ENCODE data around the gene USP35.

The USP35 gene

GRCh38 chr11:78176605-78177141 is 12.0 kb upstream of the USP35 start:
- no peak overlapping the region for H3K27ac ChIP-seq
- no peaks in the 10 kb centered on the region for H3K36me3 ChIP-seq (ENCODE audit: control insufficient read depth, insufficient read depth, low read length)
- H3K4me2 ChIP-seq (ENCODE audit: low read length): no peak overlapping the region
- no peaks in the 10 kb centered on the region for H3K27me3 ChIP-seq (ENCODE audit: control insufficient read depth, insufficient read depth, low read length)
- H3K9me3 ChIP-seq (ENCODE audit: control insufficient read depth, low read length): no peaks in the 10 kb centered on the region
- H3K4me3 ChIP-seq (ENCODE audit: low read depth, low read length): no peak overlapping the region
- H2AFZ ChIP-seq: no peak overlapping the region
- no peaks in the 10 kb centered on the region for H3K79me2 ChIP-seq
- TF ChIP-seq CTCF (IDR thresholded peaks at IDR 0.05): no peak
- H3K4me1 ChIP-seq: no peaks in the 10 kb centered on the region
- H3K9ac ChIP-seq: no peak overlapping the region

GRCh38 chr11:78177216-78177615 is 11.5 kb upstream of the USP35 start:
- H3K36me3 ChIP-seq (ENCODE audit: control insufficient read depth, insufficient read depth, low read length): no peaks in the 10 kb centered on the region

GRCh38 chr11:78179459-78180071 is 9.2 kb upstream of the USP35 start:
- H3K27me3 ChIP-seq (ENCODE audit: control insufficient read depth, insufficient read depth, low read length): no peaks in the 10 kb centered on the region
- H3K4me1 ChIP-seq: no peaks in the 10 kb centered on the region
- no peak overlapping the region for H3K27ac ChIP-seq
- no peak overlapping the region for H3K9ac ChIP-seq
- no peaks in the 10 kb centered on the region for H3K36me3 ChIP-seq (ENCODE audit: control insufficient read depth, insufficient read depth, low read length)
- no peak overlapping the region for H3K4me3 ChIP-seq (ENCODE audit: low read depth, low read length)
- no peak for TF ChIP-seq CTCF (IDR thresholded peaks at IDR 0.05)
- no peak overlapping the region for H2AFZ ChIP-seq
- H3K4me2 ChIP-seq (ENCODE audit: low read length): no peak overlapping the region
- no peaks in the 10 kb centered on the region for H3K9me3 ChIP-seq (ENCODE audit: control insufficient read depth, low read length)
- H3K79me2 ChIP-seq: no peaks in the 10 kb centered on the region

More at GRCh38 chr11:78177216-78177615, 11.5 kb upstream of the USP35 start:
- H3K9ac ChIP-seq: no peak overlapping the region
- no peak for TF ChIP-seq CTCF (IDR thresholded peaks at IDR 0.05)
- no peak overlapping the region for H3K4me2 ChIP-seq (ENCODE audit: low read length)
- H3K27ac ChIP-seq: no peak overlapping the region
- H3K4me3 ChIP-seq (ENCODE audit: low read depth, low read length): no peak overlapping the region
- H3K4me1 ChIP-seq: no peaks in the 10 kb centered on the region
- no peaks in the 10 kb centered on the region for H3K9me3 ChIP-seq (ENCODE audit: control insufficient read depth, low read length)
- no peak overlapping the region for H2AFZ ChIP-seq
- H3K79me2 ChIP-seq: no peaks in the 10 kb centered on the region
- no peaks in the 10 kb centered on the region for H3K27me3 ChIP-seq (ENCODE audit: control insufficient read depth, insufficient read depth, low read length)

GRCh38 chr11:78180751-78181150 is 8.0 kb upstream of the USP35 start:
- no peak overlapping the region for H2AFZ ChIP-seq
- H3K4me2 ChIP-seq (ENCODE audit: low read length): no peak overlapping the region
- H3K4me1 ChIP-seq: no peaks in the 10 kb centered on the region
- no peaks in the 10 kb centered on the region for H3K79me2 ChIP-seq
- H3K9me3 ChIP-seq (ENCODE audit: control insufficient read depth, low read length): no peaks in the 10 kb centered on the region
- no peaks in the 10 kb centered on the region for H3K36me3 ChIP-seq (ENCODE audit: control insufficient read depth, insufficient read depth, low read length)
- no peak overlapping the region for H3K9ac ChIP-seq
- no peak overlapping the region for H3K4me3 ChIP-seq (ENCODE audit: low read depth, low read length)
- TF ChIP-seq CTCF (IDR thresholded peaks at IDR 0.05): no peak
- H3K27ac ChIP-seq: no peak overlapping the region
- no peaks in the 10 kb centered on the region for H3K27me3 ChIP-seq (ENCODE audit: control insufficient read depth, insufficient read depth, low read length)

- no peaks in the 10 kb centered on the region for H3K27me3 ChIP-seq (ENCODE audit: control insufficient read depth, insufficient read depth, low read length)
- no peak for TF ChIP-seq CTCF (IDR thresholded peaks at IDR 0.05)
- H3K4me3 ChIP-seq (ENCODE audit: low read depth, low read length): no peak overlapping the region
- H3K27ac ChIP-seq: no peak overlapping the region
- no peaks in the 10 kb centered on the region for H3K79me2 ChIP-seq
- no peaks in the 10 kb centered on the region for H3K9me3 ChIP-seq (ENCODE audit: control insufficient read depth, low read length)
- no peak overlapping the region for H3K4me2 ChIP-seq (ENCODE audit: low read length)
- no peak overlapping the region for H3K9ac ChIP-seq
- H3K36me3 ChIP-seq (ENCODE audit: control insufficient read depth, insufficient read depth, low read length): no peaks in the 10 kb centered on the region
- H3K4me1 ChIP-seq: no peaks in the 10 kb centered on the region
- H2AFZ ChIP-seq: no peak overlapping the region
Observed at GRCh38 chr11:78181185-78181584, 7.5 kb upstream of the USP35 start.

All from parathyroid adenoma (tissue), 2 donors.